ENCODE measurements around the gene OMA1. TPM values are rescaled to one million over a fixed set of nuclear protein-coding genes. Genes with fewer than 3 reads are reported as not detected.

Gene OMA1
- total and polyA plus RNA-seq, 7 experiments from 2014 or later, result 22.7 to 72.5 (median 46.5) TPM

GRCh38 chr1:58454807-58455206 lies 91.7 kb downstream of the OMA1 start:
- no peak for ATAC-seq
- DNase-seq, result no peak
- no peak overlapping the region for H3K4me3 Mint-ChIP-seq
- no peaks in the 10 kb centered on the region for H3K4me1 Mint-ChIP-seq
- Histone ChIP-seq H3K9me3 (ENCODE audit: control insufficient read depth in 2 of 3, low read length in 3 of 3) (no peaks in the 10 kb centered on the region), H3K27ac (ENCODE audit: low read depth, low read length) (no peak overlapping the region), H3K36me3 (ENCODE audit: control insufficient read depth in 2 of 3, insufficient read depth in 3 of 3, low read length in 3 of 3) (no peaks in the 10 kb centered on the region), H3K4me3 (ENCODE audit: low read length) (no peak overlapping the region), H3K4me1 (ENCODE audit: control insufficient read depth in 2 of 2, insufficient read depth in 2 of 2, low read length in 2 of 2) (no peaks in the 10 kb centered on the region), H3K27me3 (ENCODE audit: control insufficient read depth in 2 of 2, insufficient read depth in 2 of 2, low read length in 2 of 2) (no peaks in the 10 kb centered on the region)
- peaks cover 0 to 7% (median 0%) of the 10 kb centered on the region in 5 donors for H3K27me3 Mint-ChIP-seq
- ChIA-PET POLR2A (no interaction called here), CTCF (no interaction called here)
- H3K9me3 Mint-ChIP-seq, result peaks cover 0 to 1% (median 0%) of the 10 kb centered on the region in 11 donors
- H3K27ac Mint-ChIP-seq, result no peak overlapping the region
- intact Hi-C loops (cut with micrococcal nuclease), result no loop called here
- H3K36me3 Mint-ChIP-seq, result peaks cover 0 to 56% (median 15%) of the 10 kb centered on the region in 5 donors

GRCh38 chr1:58454385-58454784 lies 92.1 kb downstream of the OMA1 start:
- H3K4me1 Mint-ChIP-seq, result no peaks in the 10 kb centered on the region
- Histone ChIP-seq H3K4me1 (ENCODE audit: control insufficient read depth in 2 of 2, insufficient read depth in 2 of 2, low read length in 2 of 2) (no peaks in the 10 kb centered on the region), H3K4me3 (ENCODE audit: low read length) (no peak overlapping the region), H3K27me3 (ENCODE audit: control insufficient read depth in 2 of 2, insufficient read depth in 2 of 2, low read length in 2 of 2) (no peaks in the 10 kb centered on the region), H3K36me3 (ENCODE audit: control insufficient read depth in 2 of 3, insufficient read depth in 3 of 3, low read length in 3 of 3) (no peaks in the 10 kb centered on the region), H3K27ac (ENCODE audit: low read depth, low read length) (no peak overlapping the region), H3K9me3 (ENCODE audit: control insufficient read depth in 2 of 3, low read length in 3 of 3) (no peaks in the 10 kb centered on the region)
- DNase-seq (no peak), ATAC-seq (no peak)
- no peak overlapping the region for H3K4me3 Mint-ChIP-seq
- intact Hi-C loops (cut with micrococcal nuclease), result no loop called here
- peaks cover 0 to 7% (median 0%) of the 10 kb centered on the region in 5 donors for H3K27me3 Mint-ChIP-seq
- ChIA-PET CTCF (no interaction called here), POLR2A (no interaction called here)
- peaks cover 0 to 58% (median 14%) of the 10 kb centered on the region in 5 donors for H3K36me3 Mint-ChIP-seq
- peaks cover 0 to 1% (median 0%) of the 10 kb centered on the region in 11 donors for H3K9me3 Mint-ChIP-seq
- H3K27ac Mint-ChIP-seq, result no peak overlapping the region

GRCh38 chr1:58451560-58452191 lies 94.8 kb downstream of the OMA1 start:
- POLR2A ChIA-PET, result no interaction called here
- peaks cover 0 to 5% (median 0%) of the 10 kb centered on the region in 7 donors for H3K4me1 Mint-ChIP-seq
- H3K27ac Mint-ChIP-seq, result no peak overlapping the region
- no peak overlapping the region for H3K4me3 Mint-ChIP-seq
- no peak overlapping the region for H3K4me3 ChIP-seq (ENCODE audit: low read length)
- H3K36me3 ChIP-seq (ENCODE audit: control insufficient read depth in 2 of 3, insufficient read depth in 3 of 3, low read length in 3 of 3), result no peaks in the 10 kb centered on the region
- H3K27me3 ChIP-seq (ENCODE audit: control insufficient read depth in 2 of 2, insufficient read depth in 2 of 2, low read length in 2 of 2), result no peaks in the 10 kb centered on the region
- peaks cover 0 to 61% (median 14%) of the 10 kb centered on the region in 5 donors for H3K36me3 Mint-ChIP-seq
- H3K27me3 Mint-ChIP-seq, result peaks cover 0 to 7% (median 0%) of the 10 kb centered on the region in 5 donors
- no peak overlapping the region for H3K27ac ChIP-seq (ENCODE audit: low read depth, low read length)
- H3K9me3 ChIP-seq (ENCODE audit: control insufficient read depth in 2 of 3, low read length in 3 of 3), result no peaks in the 10 kb centered on the region
- CTCF ChIA-PET, result no interaction called here
- intact Hi-C loops (cut with micrococcal nuclease), result no loop called here
- DNase-seq (no peak), ATAC-seq (no peak)
- H3K4me1 ChIP-seq (ENCODE audit: control insufficient read depth in 2 of 2, insufficient read depth in 2 of 2, low read length in 2 of 2), result no peaks in the 10 kb centered on the region
- H3K9me3 Mint-ChIP-seq, result no peaks in the 10 kb centered on the region

- no peaks in the 10 kb centered on the region for H3K9me3 ChIP-seq (ENCODE audit: control insufficient read depth in 2 of 3, low read length in 3 of 3)
- Mint-ChIP-seq H3K36me3 (peaks cover 0 to 39% (median 14%) of the 10 kb centered on the region in 5 donors), H3K9me3 (no peaks in the 10 kb centered on the region), H3K4me1 (peaks cover 0 to 5% (median 0%) of the 10 kb centered on the region in 7 donors), H3K4me3 (no peak overlapping the region), H3K27ac (no peak overlapping the region), H3K27me3 (no peaks in the 10 kb centered on the region)
- DNase-seq, result no peak
- H3K27me3 ChIP-seq (ENCODE audit: control insufficient read depth in 2 of 2, insufficient read depth in 2 of 2, low read length in 2 of 2), result no peaks in the 10 kb centered on the region
- intact Hi-C loops (cut with micrococcal nuclease), result no loop called here
- H3K27ac ChIP-seq (ENCODE audit: low read depth, low read length), result no peak overlapping the region
- no peak for ATAC-seq
- H3K4me1 ChIP-seq (ENCODE audit: control insufficient read depth in 2 of 2, insufficient read depth in 2 of 2, low read length in 2 of 2), result no peaks in the 10 kb centered on the region
- no peaks in the 10 kb centered on the region for H3K36me3 ChIP-seq (ENCODE audit: control insufficient read depth in 2 of 3, insufficient read depth in 3 of 3, low read length in 3 of 3)
- H3K4me3 ChIP-seq (ENCODE audit: low read length), result no peak overlapping the region
- ChIA-PET POLR2A (no interaction called here), CTCF (no interaction called here)
Measured at GRCh38 chr1:58447886-58448285, 98.6 kb downstream of the OMA1 start.

GRCh38 chr1:58447042-58447441 lies 99.5 kb downstream of the OMA1 start:
- Mint-ChIP-seq H3K36me3 (peaks cover 0 to 38% (median 14%) of the 10 kb centered on the region in 5 donors), H3K27me3 (no peaks in the 10 kb centered on the region), H3K27ac (no peak overlapping the region), H3K4me1 (peaks cover 0 to 5% (median 0%) of the 10 kb centered on the region in 7 donors), H3K9me3 (no peaks in the 10 kb centered on the region), H3K4me3 (no peak overlapping the region)
- POLR2A ChIA-PET, result no interaction called here
- no peak overlapping the region for H3K27ac ChIP-seq (ENCODE audit: low read depth, low read length)
- H3K36me3 ChIP-seq (ENCODE audit: control insufficient read depth in 2 of 3, insufficient read depth in 3 of 3, low read length in 3 of 3), result no peaks in the 10 kb centered on the region
- CTCF ChIA-PET, result no interaction called here
- no peak overlapping the region for H3K4me3 ChIP-seq (ENCODE audit: low read length)
- ATAC-seq (no peak), DNase-seq (no peak)
- H3K4me1 ChIP-seq (ENCODE audit: control insufficient read depth in 2 of 2, insufficient read depth in 2 of 2, low read length in 2 of 2), result no peaks in the 10 kb centered on the region
- H3K9me3 ChIP-seq (ENCODE audit: control insufficient read depth in 2 of 3, low read length in 3 of 3), result no peaks in the 10 kb centered on the region
- no peaks in the 10 kb centered on the region for H3K27me3 ChIP-seq (ENCODE audit: control insufficient read depth in 2 of 2, insufficient read depth in 2 of 2, low read length in 2 of 2)
- intact Hi-C loops (cut with micrococcal nuclease), result no loop called here

DNA sequence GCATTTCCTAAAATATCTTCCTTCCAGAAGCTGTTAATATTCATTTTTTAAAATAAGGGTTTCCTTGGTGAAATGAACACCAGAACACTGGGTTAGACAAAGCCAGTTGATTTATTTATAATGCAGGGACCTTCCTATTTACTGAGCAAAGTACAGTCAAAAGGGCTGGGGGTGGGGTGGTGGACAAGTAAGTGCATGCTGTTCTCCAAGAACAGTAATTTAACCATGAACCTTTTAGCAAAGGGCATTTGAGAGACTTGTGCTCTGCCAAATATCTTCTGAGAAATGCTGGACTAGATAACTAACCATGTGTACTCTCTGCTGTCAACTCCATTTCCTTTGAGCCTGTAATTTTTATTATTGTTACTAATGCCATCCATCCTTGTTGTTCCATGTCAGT lies 100.2 kb downstream of the OMA1 start:
- H3K27ac Mint-ChIP-seq, result no peak overlapping the region
- H3K27me3 Mint-ChIP-seq, result no peaks in the 10 kb centered on the region
- H3K4me3 Mint-ChIP-seq, result no peak overlapping the region
- CTCF ChIA-PET, result no interaction called here
- ATAC-seq (no peak), DNase-seq (no peak)
- H3K9me3 ChIP-seq (ENCODE audit: control insufficient read depth in 2 of 3, low read length in 3 of 3), result no peaks in the 10 kb centered on the region
- no peak overlapping the region for H3K4me3 ChIP-seq (ENCODE audit: low read length)
- no peaks in the 10 kb centered on the region for H3K4me1 ChIP-seq (ENCODE audit: control insufficient read depth in 2 of 2, insufficient read depth in 2 of 2, low read length in 2 of 2)
- H3K36me3 ChIP-seq (ENCODE audit: control insufficient read depth in 2 of 3, insufficient read depth in 3 of 3, low read length in 3 of 3), result no peaks in the 10 kb centered on the region
- H3K27ac ChIP-seq (ENCODE audit: low read depth, low read length), result no peak overlapping the region
- H3K4me1 Mint-ChIP-seq, result peaks cover 0 to 5% (median 0%) of the 10 kb centered on the region in 7 donors
- intact Hi-C loops (cut with micrococcal nuclease), result no loop called here
- H3K9me3 Mint-ChIP-seq, result no peaks in the 10 kb centered on the region
- H3K36me3 Mint-ChIP-seq, result peaks cover 0 to 41% (median 11%) of the 10 kb centered on the region in 5 donors
- no peaks in the 10 kb centered on the region for H3K27me3 ChIP-seq (ENCODE audit: control insufficient read depth in 2 of 2, insufficient read depth in 2 of 2, low read length in 2 of 2)
- POLR2A ChIA-PET, result no interaction called here

Data from naive thymus-derived CD4-positive, alpha-beta T cell (primary cell).